Suppressor macrophage treated with lipopolysaccharide for 4 hours (primary cell): ENCODE measurements around the gene KCNK13.
"Not testable (repeated sequence)": the region's sequence is repeated elsewhere in the genome, so short reads cannot be mapped to it uniquely, and the experiment has no call there.

ENCODE experiments used
- DNase-seq: peaks from one replicate; pipeline ENCODE4 v3.0.0-alpha.2; 2020

The KCNK13 gene

GRCh38 chr14:90200546-90200945, 138.8 kb downstream of the KCNK13 start:
- not testable (repeated sequence) for DNase-seq

GRCh38 chr14:90201344-90201743, 139.6 kb downstream of the KCNK13 start:
- DNase-seq, result no peak

GRCh38 chr14:90204516-90204915, 142.7 kb downstream of the KCNK13 start:
- no peak for DNase-seq

- no peak for DNase-seq
Observed at GRCh38 chr14:90213099-90213748, 151.4 kb downstream of the KCNK13 start.

GRCh38 chr14:90228478-90228877, 166.7 kb downstream of the KCNK13 start:
- DNase-seq, result no peak

GRCh38 chr14:90229942-90230341, 168.1 kb downstream of the KCNK13 start:
- DNase-seq, result not testable (repeated sequence)
